GM10266 (cell line): Measurements from ENCODE around the gene DOK4.

Experiments
- DNase-seq: peaks from one replicate; pipeline ENCODE4 v3.0.0; 2012; ENCODE audit errors: extremely low spot score
- TF ChIP-seq, protein P1 (sequence below): IDR thresholded peaks from 2 replicates; pipeline ENCODE4 v1.5.1; 2012; ENCODE audit warnings: mild to moderate bottlenecking, low read depth; ENCODE audit not compliant: control insufficient read depth, insufficient read depth; ENCODE audit errors: missing control alignments

The DOK4 gene

GRCh38 chr16:57469917-57470470 lies 16.3 kb downstream of the DOK4 start:
- TF ChIP-seq, protein P1, sequence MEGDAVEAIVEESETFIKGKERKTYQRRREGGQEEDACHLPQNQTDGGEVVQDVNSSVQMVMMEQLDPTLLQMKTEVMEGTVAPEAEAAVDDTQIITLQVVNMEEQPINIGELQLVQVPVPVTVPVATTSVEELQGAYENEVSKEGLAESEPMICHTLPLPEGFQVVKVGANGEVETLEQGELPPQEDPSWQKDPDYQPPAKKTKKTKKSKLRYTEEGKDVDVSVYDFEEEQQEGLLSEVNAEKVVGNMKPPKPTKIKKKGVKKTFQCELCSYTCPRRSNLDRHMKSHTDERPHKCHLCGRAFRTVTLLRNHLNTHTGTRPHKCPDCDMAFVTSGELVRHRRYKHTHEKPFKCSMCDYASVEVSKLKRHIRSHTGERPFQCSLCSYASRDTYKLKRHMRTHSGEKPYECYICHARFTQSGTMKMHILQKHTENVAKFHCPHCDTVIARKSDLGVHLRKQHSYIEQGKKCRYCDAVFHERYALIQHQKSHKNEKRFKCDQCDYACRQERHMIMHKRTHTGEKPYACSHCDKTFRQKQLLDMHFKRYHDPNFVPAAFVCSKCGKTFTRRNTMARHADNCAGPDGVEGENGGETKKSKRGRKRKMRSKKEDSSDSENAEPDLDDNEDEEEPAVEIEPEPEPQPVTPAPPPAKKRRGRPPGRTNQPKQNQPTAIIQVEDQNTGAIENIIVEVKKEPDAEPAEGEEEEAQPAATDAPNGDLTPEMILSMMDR, result no peak
- no peak for DNase-seq

DNA sequence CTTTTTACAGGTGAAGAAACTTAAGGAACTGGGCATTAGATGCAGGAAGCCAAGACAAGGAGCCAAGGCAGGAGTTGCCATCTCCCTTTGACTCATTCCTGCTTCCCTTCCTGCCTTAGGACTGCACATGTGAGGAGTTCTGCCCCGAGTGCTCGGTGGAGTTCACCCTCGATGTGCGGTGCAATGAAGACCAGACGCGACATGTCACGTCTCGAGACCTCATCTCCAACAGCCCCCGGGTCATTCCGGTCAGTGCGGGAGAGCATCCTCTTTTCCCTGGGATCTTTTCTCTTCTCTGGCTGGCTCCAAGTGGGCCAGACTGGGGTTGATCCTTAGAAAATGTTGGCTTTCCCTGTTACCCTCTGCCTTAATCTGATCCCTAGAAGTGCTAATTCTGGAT lies 17.2 kb downstream of the DOK4 start:
- TF ChIP-seq, protein P1, result no peak
- no peak for DNase-seq

- no peak for DNase-seq
- TF ChIP-seq, protein P1, result no peak
These were observed 17.9 kb downstream of the DOK4 start for GRCh38 chr16:57468346-57468745.

- no peak for DNase-seq
- TF ChIP-seq, protein P1, result no peak
These were observed 21.8 kb downstream of the DOK4 start for GRCh38 chr16:57464523-57464922.

DNA sequence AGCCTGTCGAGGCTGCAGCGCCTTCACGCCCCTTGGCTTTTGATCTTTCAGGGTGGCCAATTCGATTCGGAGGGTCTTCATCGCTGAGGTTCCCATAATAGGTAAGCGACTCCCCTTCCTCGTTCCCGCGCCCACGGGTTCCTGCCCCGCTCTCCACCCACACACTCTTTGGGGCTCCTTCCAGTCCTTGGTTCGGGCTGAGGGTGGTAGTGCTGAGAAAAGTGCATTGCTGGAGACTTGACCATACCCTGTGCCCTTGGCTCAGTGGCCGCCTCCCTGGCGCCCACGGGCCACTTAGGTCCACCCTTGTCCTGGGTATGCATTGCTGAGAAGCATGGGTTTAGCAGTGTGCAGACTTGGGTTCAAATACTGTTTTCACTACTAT lies 23.3 kb downstream of the DOK4 start:
- DNase-seq, result no peak
- TF ChIP-seq, protein P1, result no peak

DNA sequence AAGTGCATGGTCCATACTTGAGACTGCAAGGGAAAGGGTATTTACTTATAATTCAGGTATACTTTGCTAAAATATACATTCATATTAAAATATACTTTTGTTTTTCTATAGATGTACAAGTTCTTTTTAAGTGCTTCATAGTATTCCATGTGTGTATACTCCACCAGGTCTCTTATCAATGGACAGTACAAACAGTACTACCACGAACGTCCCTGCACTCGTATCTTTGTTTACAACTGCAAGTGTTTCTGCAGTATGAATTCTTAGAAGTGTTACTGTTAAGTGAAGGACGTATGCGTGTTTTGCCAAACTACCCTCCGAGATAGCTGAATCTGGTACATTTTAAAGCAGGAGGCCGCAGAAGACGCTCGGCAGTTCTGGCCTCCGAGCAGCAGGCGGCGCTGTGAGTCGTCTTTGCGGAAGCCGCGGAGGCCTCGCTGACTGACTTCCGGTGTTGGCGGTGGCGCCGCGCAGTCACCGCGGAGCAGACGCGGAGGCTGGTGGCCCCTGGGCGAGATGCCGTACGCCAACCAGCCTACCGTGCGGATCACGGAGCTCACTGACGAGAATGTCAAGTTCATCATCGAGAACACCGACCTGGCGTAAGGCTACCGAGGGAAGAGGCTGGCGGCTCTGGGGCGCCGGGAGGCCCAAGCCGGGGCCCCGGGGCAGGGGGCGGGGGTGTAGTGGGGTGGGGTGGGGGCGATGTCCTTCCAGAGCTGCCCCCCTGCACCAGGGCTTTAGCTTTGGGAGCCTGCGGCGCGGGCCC lies 23.9 kb downstream of the DOK4 start, which contains the start of gene POLR2C:
TSS of gene POLR2C (plus strand) at position 471 of the 769 bp plus-strand sequence. CDS start at position 517, 46 bp downstream.
- TF ChIP-seq, protein P1, result peak; percentile 98
- peak; percentile 91 for DNase-seq

DNA sequence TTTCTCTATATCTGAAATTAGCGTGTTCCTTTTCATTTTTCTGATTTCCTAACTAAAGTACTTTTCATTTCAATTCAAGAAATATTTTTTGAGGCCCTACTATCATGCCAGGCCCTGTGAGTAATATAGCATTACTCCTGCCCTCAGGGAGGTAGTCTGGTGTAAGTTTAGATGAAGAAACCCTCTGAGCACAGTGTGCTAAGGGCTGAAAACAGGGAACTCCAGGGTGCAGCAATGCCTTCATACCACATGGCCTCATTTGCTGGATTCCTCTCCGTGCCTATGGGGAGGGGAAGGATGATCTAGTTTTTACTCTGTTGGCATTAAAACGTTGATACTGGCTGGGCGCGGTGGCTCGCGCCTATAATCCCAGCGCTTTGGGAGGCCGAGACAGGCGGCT lies 34.3 kb downstream of the DOK4 start:
- no peak for DNase-seq
- TF ChIP-seq, protein P1, result no peak
